NCI-H2196 (cell line): ENCODE measurements around the gene FMN1.

Source experiments
- DNase-seq: peaks from one replicate; lab custom pipeline; 2025; ENCODE audit not compliant: unreplicated experiment; lab: John Stamatoyannopoulos, UW

FMN1 gene

GRCh38 chr15:32843219-32843815, 351.2 kb downstream of the FMN1 start:
- no peak for DNase-seq

GRCh38 chr15:32842081-32842480, 352.4 kb downstream of the FMN1 start:
- DNase-seq, result no peak

- DNase-seq, result no peak
These were observed 353.8 kb downstream of the FMN1 start for GRCh38 chr15:32840507-32841245.

- peak; percentile 24 for DNase-seq
These were observed 355.7 kb downstream of the FMN1 start for GRCh38 chr15:32838820-32839219.

GRCh38 chr15:32838338-32838737, 356.2 kb downstream of the FMN1 start:
- DNase-seq, result no peak

GRCh38 chr15:32837935-32838334, 356.6 kb downstream of the FMN1 start:
- no peak for DNase-seq

GRCh38 chr15:32834156-32834555, 360.4 kb downstream of the FMN1 start:
- DNase-seq, result no peak

GRCh38 chr15:32833379-32833821, 361.1 kb downstream of the FMN1 start:
- no peak for DNase-seq

GRCh38 chr15:32831485-32831884, 363.0 kb downstream of the FMN1 start:
- DNase-seq, result no peak

GRCh38 chr15:32830241-32830640, 364.3 kb downstream of the FMN1 start:
- DNase-seq, result no peak

- no peak for DNase-seq
These were observed 365.1 kb downstream of the FMN1 start for GRCh38 chr15:32829436-32829835.

GRCh38 chr15:32828507-32829186, 365.9 kb downstream of the FMN1 start:
- no peak for DNase-seq

GRCh38 chr15:32826685-32827084, 367.8 kb downstream of the FMN1 start:
- no peak for DNase-seq

- no peak for DNase-seq
These were observed 369.3 kb downstream of the FMN1 start for GRCh38 chr15:32825219-32825618.

GRCh38 chr15:32824777-32825176, 369.7 kb downstream of the FMN1 start:
- no peak for DNase-seq

GRCh38 chr15:32823750-32824149, 370.8 kb downstream of the FMN1 start:
- DNase-seq, result no peak

- DNase-seq, result no peak
These were observed 371.8 kb downstream of the FMN1 start for GRCh38 chr15:32822739-32823138.

GRCh38 chr15:32819448-32819847, 375.1 kb downstream of the FMN1 start:
- DNase-seq, result no peak

- peak; percentile 7 for DNase-seq
These were observed 375.6 kb downstream of the FMN1 start for GRCh38 chr15:32818758-32819447.

GRCh38 chr15:32817577-32817976, 376.9 kb downstream of the FMN1 start:
- DNase-seq, result no peak

GRCh38 chr15:32807331-32807730, 387.2 kb downstream of the FMN1 start:
- no peak for DNase-seq

GRCh38 chr15:32803631-32804030, 390.9 kb downstream of the FMN1 start:
- DNase-seq, result no peak
